ENCODE data around the gene GPN3. TPM values are rescaled to one million over a fixed set of nuclear protein-coding genes. Genes with fewer than 3 reads are reported as not detected.

GPN3 gene
- total and polyA plus RNA-seq, 10 of the 15 experiments (the other 5 are each of a cell fraction or from before 2014, with no cell fraction given), result 27.1 to 117 (median 53.5) TPM

GRCh38 chr12:110514363-110514762, 46.3 kb upstream of the GPN3 start (continued):
- TF ChIP-seq MTA3 (IDR thresholded peaks at IDR 0.05; ENCODE audit: borderline replicate concordance, low read length) (no peak), CHD4 (IDR thresholded peaks at IDR 0.05) (no peak)
- TF ChIP-seq, protein P1, sequence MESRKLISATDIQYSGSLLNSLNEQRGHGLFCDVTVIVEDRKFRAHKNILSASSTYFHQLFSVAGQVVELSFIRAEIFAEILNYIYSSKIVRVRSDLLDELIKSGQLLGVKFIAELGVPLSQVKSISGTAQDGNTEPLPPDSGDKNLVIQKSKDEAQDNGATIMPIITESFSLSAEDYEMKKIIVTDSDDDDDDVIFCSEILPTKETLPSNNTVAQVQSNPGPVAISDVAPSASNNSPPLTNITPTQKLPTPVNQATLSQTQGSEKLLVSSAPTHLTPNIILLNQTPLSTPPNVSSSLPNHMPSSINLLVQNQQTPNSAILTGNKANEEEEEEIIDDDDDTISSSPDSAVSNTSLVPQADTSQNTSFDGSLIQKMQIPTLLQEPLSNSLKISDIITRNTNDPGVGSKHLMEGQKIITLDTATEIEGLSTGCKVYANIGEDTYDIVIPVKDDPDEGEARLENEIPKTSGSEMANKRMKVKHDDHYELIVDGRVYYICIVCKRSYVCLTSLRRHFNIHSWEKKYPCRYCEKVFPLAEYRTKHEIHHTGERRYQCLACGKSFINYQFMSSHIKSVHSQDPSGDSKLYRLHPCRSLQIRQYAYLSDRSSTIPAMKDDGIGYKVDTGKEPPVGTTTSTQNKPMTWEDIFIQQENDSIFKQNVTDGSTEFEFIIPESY (IDR thresholded peaks at IDR 0.05), result no peak

GRCh38 chr12:110513842-110514241, 45.8 kb upstream of the GPN3 start:
- DNase-seq (ENCODE audit: low read depth, low spot score) (no peak), FAIRE-seq (no peak), ATAC-seq (no peak)
- H3K9ac ChIP-seq (ENCODE audit: control insufficient read depth, insufficient read depth, low read length), result no peak overlapping the region
- ChIA-PET CTCF (interaction anchor here (0.7 to 21.1 kb wide), 26 partner anchors 9 to 374 kb away, joined by 3 to 462 read pairs (median 6); partner anchors contain the start of genes ARPC3, FAM216A, GPN3 and RAD9B), SMC1A (ENCODE audit: uncharacterized antibody, unreplicated experiment) (interaction anchor here (0.7 to 26.9 kb wide), 25 partner anchors 9 to 179 kb away, joined by 3 to 492 read pairs (median 4); partner anchors contain the start of gene TCTN1), RAD21 (ENCODE audit: unreplicated experiment) (interaction anchor here (0.8 to 5.5 kb wide), 21 partner anchors 12 to 374 kb away, joined by 3 to 153 read pairs (median 5); partner anchors contain the start of genes ARPC3, FAM216A and GPN3), POLR2A (interaction anchor here (0.9 to 4.7 kb wide), 9 partner anchors 10 to 87 kb away, joined by 3 to 31 read pairs (median 7); partner anchors contain the start of genes ARPC3, FAM216A and GPN3)
- H3K27ac ChIP-seq (ENCODE audit: control insufficient read depth, insufficient read depth), result no peak overlapping the region
- H3K27me3 ChIP-seq (replicated peaks in 1 of 2; ENCODE audit: control insufficient read depth in 2 of 2, insufficient read depth in 2 of 2, low read length in 1 of 2), result no peaks in the 10 kb centered on the region
- intact Hi-C loops (cut with micrococcal nuclease; ENCODE audit: unreplicated experiment), result loop anchor here (5.0 kb wide), 3 partner anchors 33 to 373 kb away; no protein-coding TSS in a partner anchor
- H3K4me1 ChIP-seq (ENCODE audit: control insufficient read depth, insufficient read depth, low read length), result no peaks in the 10 kb centered on the region
- TF ChIP-seq, protein P2, sequence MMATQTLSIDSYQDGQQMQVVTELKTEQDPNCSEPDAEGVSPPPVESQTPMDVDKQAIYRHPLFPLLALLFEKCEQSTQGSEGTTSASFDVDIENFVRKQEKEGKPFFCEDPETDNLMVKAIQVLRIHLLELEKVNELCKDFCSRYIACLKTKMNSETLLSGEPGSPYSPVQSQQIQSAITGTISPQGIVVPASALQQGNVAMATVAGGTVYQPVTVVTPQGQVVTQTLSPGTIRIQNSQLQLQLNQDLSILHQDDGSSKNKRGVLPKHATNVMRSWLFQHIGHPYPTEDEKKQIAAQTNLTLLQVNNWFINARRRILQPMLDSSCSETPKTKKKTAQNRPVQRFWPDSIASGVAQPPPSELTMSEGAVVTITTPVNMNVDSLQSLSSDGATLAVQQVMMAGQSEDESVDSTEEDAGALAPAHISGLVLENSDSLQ (IDR thresholded peaks at IDR 0.05), result no peak
- TF ChIP-seq ZNF274 (IDR thresholded peaks at IDR 0.05; ENCODE audit: insufficient read depth, insufficient read length) (no peak), CREB1 (IDR thresholded peaks at IDR 0.05; ENCODE audit: low read depth) (no peak), GATAD2B (conservative IDR thresholded peaks at IDR 0.05; ENCODE audit: low read depth) (no peak), MXI1 (IDR thresholded peaks at IDR 0.05; ENCODE audit: low read depth, low read length) (no peak), NR2C2 (IDR thresholded peaks at IDR 0.05; ENCODE audit: borderline replicate concordance, control insufficient read depth, insufficient read length, low read depth) (no peak), NR2C1 (IDR thresholded peaks at IDR 0.05) (no peak), HDAC2 (IDR thresholded peaks at IDR 0.05) (no peak), BMI1 (IDR thresholded peaks at IDR 0.05; ENCODE audit: borderline replicate concordance) (no peak), SP1 (IDR thresholded peaks at IDR 0.05; ENCODE audit: low read depth, low read length) (no peak), CREM (IDR thresholded peaks at IDR 0.05; ENCODE audit: low read depth) (no peak)
- no peaks in the 10 kb centered on the region for H4K20me1 ChIP-seq (ENCODE audit: control insufficient read depth, insufficient read depth)
- BruUV-seq (replicated peaks), result no TSS peak
- no peaks in the 10 kb centered on the region for H3K79me2 ChIP-seq (ENCODE audit: control insufficient read depth, insufficient read depth, low read length)
- in situ Hi-C loops (cut with MboI), result loop anchor here (5.0 kb wide), 1 partner anchor 88 kb away; no protein-coding TSS in a partner anchor
- H2AFZ ChIP-seq (ENCODE audit: control insufficient read depth, low read depth, low read length), result no peak overlapping the region
- WGBS (ENCODE audit: insufficient coverage, insufficient replicate concordance, low lambda C conversion rate, missing lambda C conversion rate), result 88% methylated on average over 6 of the region's 6 CpGs
- no peaks in the 10 kb centered on the region for H3K9me3 ChIP-seq (replicated peaks; ENCODE audit: control insufficient read depth, insufficient read depth, low read length)
- no peak overlapping the region for H3K4me3 ChIP-seq
- no peak overlapping the region for H3K4me2 ChIP-seq (ENCODE audit: control insufficient read depth, insufficient read depth)
- no peaks in the 10 kb centered on the region for H3K36me3 ChIP-seq (ENCODE audit: control insufficient read depth in 2 of 2, insufficient read depth in 2 of 2, low read length in 1 of 2)
